Calu3 (cell line): ENCODE results near the gene ENO1. TPM values are rescaled to one million over a fixed set of nuclear protein-coding genes. Genes with fewer than 3 reads are reported as not detected.
"Not testable (repeated sequence)": the region's sequence is repeated elsewhere in the genome, so short reads cannot be mapped to it uniquely, and the experiment has no call there.

ENCODE experiments used
- BruUV-seq: library from RNA; stranded (reverse); fragments of 400-500 nt; replicated peaks from 2 replicates; lab custom pipeline; 2021; lab: Mats Ljungman, UMichigan
- CTCF ChIA-PET: fragments of 300-600 bp; sonication (Branson Sonifier 250); formaldehyde crosslinking; loops from one replicate; lab custom pipeline; 2022; ENCODE audit warnings: antibody characterized with exemption; lab: Charles Lee
- DNase-seq: peaks from one replicate; pipeline ENCODE4 v3.0.0; 2022
- H3K27ac Mint-ChIP-seq: one replicate; pipeline ENCODE4 v1.8.0; 2022; ENCODE audit warnings: mixed read lengths; ENCODE audit not compliant: unreplicated experiment
- H3K27me3 Mint-ChIP-seq: one replicate; pipeline ENCODE4 v1.8.0; 2022; ENCODE audit warnings: mixed read lengths; ENCODE audit not compliant: unreplicated experiment
- H3K36me3 Mint-ChIP-seq: one replicate; pipeline ENCODE4 v1.8.0; 2022; ENCODE audit warnings: mild to moderate bottlenecking, moderate library complexity, mixed read lengths; ENCODE audit not compliant: insufficient read depth, unreplicated experiment
- H3K4me1 Mint-ChIP-seq: one replicate; pipeline ENCODE4 v1.8.0; 2022; ENCODE audit warnings: mild to moderate bottlenecking, low read depth, mixed read lengths; ENCODE audit not compliant: unreplicated experiment
- H3K4me3 Mint-ChIP-seq: one replicate; pipeline ENCODE4 v1.8.0; 2022; ENCODE audit warnings: mild to moderate bottlenecking, low read depth, moderate library complexity, mixed read lengths; ENCODE audit not compliant: unreplicated experiment
- H3K9me3 Mint-ChIP-seq: one replicate; pipeline ENCODE4 v1.8.0; 2022; ENCODE audit warnings: low read depth, mixed read lengths; ENCODE audit not compliant: unreplicated experiment
- intact Hi-C: fragments of 100-400 bp; cut with micrococcal nuclease; formaldehyde crosslinking; loops from one replicate; pipeline ENCODE4 v1.10.0; 2022; ENCODE audit not compliant: unreplicated experiment
- total RNA-seq: library from RNA; stranded (reverse); gene quantifications from 2 replicates; pipeline ENCODE4 v1.2.3, GENCODE V29; 2022
- TF ChIP-seq, protein P1 (sequence below): fragments of 200-600 bp; IDR thresholded peaks from one replicate; pipeline ENCODE4 v1.8.0; 2022; ENCODE audit warnings: antibody characterized with exemption; ENCODE audit not compliant: unreplicated experiment

The ENO1 gene
- total RNA-seq, 1 experiment from 2014 or later, result 1,003 TPM

DNA sequence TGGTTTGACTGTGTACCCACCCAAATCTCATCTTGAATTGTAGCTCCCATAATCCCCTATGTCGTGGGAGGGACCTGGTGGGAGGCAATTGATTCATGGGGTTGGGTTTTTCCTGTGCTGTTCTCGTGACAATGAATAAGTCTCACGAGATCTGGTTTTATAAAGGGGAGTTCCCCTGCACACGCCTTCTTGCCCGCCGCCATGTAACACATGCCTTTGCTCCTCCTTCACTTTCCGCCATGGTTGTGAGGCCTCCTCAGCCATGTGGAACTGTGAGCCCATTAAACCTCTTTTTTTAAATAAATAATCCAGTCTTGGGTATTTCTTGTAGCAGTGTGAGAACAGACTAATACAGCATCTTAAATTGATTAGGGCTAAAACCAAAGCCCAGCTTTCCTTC, 38.5 kb downstream of the ENO1 start:
- CTCF ChIA-PET, result interaction anchor here (0.6 to 0.9 kb wide), 2 partner anchors 9 to 114 kb away, joined by 3 to 4 read pairs; no protein-coding TSS in a partner anchor

GRCh38 chr1:8835941-8836643, 42.4 kb downstream of the ENO1 start:
- no peak overlapping the region for H3K4me3 Mint-ChIP-seq

More for the DNA sequence above, 38.5 kb downstream of the ENO1 start:
- TF ChIP-seq, protein P1, sequence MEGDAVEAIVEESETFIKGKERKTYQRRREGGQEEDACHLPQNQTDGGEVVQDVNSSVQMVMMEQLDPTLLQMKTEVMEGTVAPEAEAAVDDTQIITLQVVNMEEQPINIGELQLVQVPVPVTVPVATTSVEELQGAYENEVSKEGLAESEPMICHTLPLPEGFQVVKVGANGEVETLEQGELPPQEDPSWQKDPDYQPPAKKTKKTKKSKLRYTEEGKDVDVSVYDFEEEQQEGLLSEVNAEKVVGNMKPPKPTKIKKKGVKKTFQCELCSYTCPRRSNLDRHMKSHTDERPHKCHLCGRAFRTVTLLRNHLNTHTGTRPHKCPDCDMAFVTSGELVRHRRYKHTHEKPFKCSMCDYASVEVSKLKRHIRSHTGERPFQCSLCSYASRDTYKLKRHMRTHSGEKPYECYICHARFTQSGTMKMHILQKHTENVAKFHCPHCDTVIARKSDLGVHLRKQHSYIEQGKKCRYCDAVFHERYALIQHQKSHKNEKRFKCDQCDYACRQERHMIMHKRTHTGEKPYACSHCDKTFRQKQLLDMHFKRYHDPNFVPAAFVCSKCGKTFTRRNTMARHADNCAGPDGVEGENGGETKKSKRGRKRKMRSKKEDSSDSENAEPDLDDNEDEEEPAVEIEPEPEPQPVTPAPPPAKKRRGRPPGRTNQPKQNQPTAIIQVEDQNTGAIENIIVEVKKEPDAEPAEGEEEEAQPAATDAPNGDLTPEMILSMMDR, result no peak
- BruUV-seq, result no TSS peak
- intact Hi-C loops, result loop anchor here (10.0 kb wide), 1 partner anchor 95 kb away; no protein-coding TSS in a partner anchor
- no peak overlapping the region for H3K27ac Mint-ChIP-seq
- no peak overlapping the region for H3K4me3 Mint-ChIP-seq
- no peaks in the 10 kb centered on the region for H3K36me3 Mint-ChIP-seq
- no peaks in the 10 kb centered on the region for H3K4me1 Mint-ChIP-seq
- DNase-seq, result no peak
- peaks cover 5% of the 10 kb centered on the region for H3K9me3 Mint-ChIP-seq
- no peaks in the 10 kb centered on the region for H3K27me3 Mint-ChIP-seq

DNA sequence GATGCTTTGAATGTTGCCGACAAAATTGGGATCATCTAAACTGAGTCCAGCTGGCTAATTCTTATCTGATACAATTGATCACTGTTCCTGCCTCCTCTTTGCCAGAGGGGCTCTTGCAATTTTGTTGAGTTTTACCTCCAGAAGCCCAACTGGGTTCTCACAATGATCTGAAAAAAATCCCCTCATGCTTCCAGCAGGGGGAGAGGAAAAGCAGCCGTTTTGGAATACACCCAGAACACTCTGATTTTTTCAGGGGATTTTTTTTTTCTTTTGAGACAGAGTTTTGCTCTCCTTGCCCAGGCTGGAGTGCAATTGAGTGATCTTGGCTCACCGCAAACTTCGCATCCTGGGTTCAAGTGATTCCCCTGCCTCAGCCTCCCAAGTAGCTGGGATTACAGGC, 47.1 kb downstream of the ENO1 start:
- TF ChIP-seq, protein P1, result peak; percentile 24
- H3K4me3 Mint-ChIP-seq, result no peak overlapping the region
- CTCF ChIA-PET, result no interaction called here
- intact Hi-C loops, result no loop called here
- no peak overlapping the region for H3K27ac Mint-ChIP-seq
- DNase-seq, result no peak
- peaks cover 12% of the 10 kb centered on the region for H3K4me1 Mint-ChIP-seq
- BruUV-seq, result no TSS peak
- no peaks in the 10 kb centered on the region for H3K9me3 Mint-ChIP-seq
- H3K27me3 Mint-ChIP-seq, result no peaks in the 10 kb centered on the region
- H3K36me3 Mint-ChIP-seq, result peaks cover 8% of the 10 kb centered on the region

More at GRCh38 chr1:8835941-8836643, 42.4 kb downstream of the ENO1 start:
- Mint-ChIP-seq H3K27me3 (no peaks in the 10 kb centered on the region), H3K36me3 (no peaks in the 10 kb centered on the region), H3K9me3 (peaks cover 5% of the 10 kb centered on the region), H3K4me1 (no peaks in the 10 kb centered on the region), H3K27ac (no peak overlapping the region)
- CTCF ChIA-PET, result no interaction called here
- no peak for DNase-seq
- TF ChIP-seq, protein P1, result no peak
- intact Hi-C loops, result no loop called here
- BruUV-seq, result no TSS peak

DNA sequence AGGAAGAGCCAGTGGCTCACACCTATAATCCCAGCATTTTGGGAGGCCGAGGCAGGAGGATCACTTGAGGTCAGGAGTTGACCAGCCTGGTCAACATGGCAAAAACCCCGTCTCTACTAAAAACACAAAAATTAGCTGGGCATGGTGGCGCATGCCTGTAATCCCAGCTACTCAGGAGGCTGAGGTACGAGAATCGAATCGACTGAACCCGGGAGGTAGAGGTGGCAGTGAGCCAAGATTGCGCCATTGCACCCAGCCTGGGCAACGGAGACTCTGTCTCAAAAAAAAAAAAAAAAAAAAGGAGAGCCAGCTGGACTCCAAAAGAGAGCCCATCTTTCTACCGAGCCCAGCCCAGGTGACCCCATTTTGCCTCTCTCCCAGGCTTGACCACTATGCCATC, 47.8 kb downstream of the ENO1 start:
- H3K27ac Mint-ChIP-seq, BruUV-seq, intact Hi-C loops, H3K4me3 Mint-ChIP-seq, DNase-seq, H3K36me3 Mint-ChIP-seq, H3K9me3 Mint-ChIP-seq, H3K27me3 Mint-ChIP-seq, CTCF ChIA-PET: not testable (repeated sequence)
- H3K4me1 Mint-ChIP-seq, result peaks cover 12% of the 10 kb centered on the region

- intact Hi-C loops, result no loop called here
- TF ChIP-seq, protein P1, result no peak
These were observed 52.5 kb downstream of the ENO1 start for GRCh38 chr1:8825985-8826481.

More at GRCh38 chr1:8825985-8826481, 52.5 kb downstream of the ENO1 start:
- Mint-ChIP-seq H3K27ac (no peak overlapping the region), H3K4me1 (peaks cover 27% of the 10 kb centered on the region), H3K27me3 (no peaks in the 10 kb centered on the region), H3K36me3 (peaks cover 8% of the 10 kb centered on the region), H3K4me3 (no peak overlapping the region), H3K9me3 (no peaks in the 10 kb centered on the region)
- DNase-seq, result no peak
- CTCF ChIA-PET, result interaction anchor here (0.5 kb wide), 1 partner anchor 14 kb away, joined by 3 read pairs; no protein-coding TSS in a partner anchor
- BruUV-seq, result no TSS peak
